PC-3 (cell line): ENCODE results near the gene SLIT1.

ENCODE experiments used
- CTCF ChIP-seq: fragments of 300-600 bp; sonication (generic); conservative IDR thresholded peaks from 2 replicates; pipeline ENCODE4 v1.5.1; 2017; ENCODE audit warnings: antibody characterized with exemption, low read depth, mild to moderate bottlenecking, low read length
- EZH2 ChIP-seq: fragments of 300-600 bp; sonication (generic); IDR thresholded peaks from one replicate; pipeline ENCODE4 v1.6.1; 2017; ENCODE audit warnings: antibody characterized with exemption, mild to moderate bottlenecking, low read length; ENCODE audit not compliant: unreplicated experiment
- EZH2phosphoT487 ChIP-seq: fragments of 300-600 bp; sonication (generic); IDR thresholded peaks from 2 replicates; pipeline ENCODE4 v1.6.1; 2018; ENCODE audit warnings: mild to moderate bottlenecking, antibody characterized with exemption, low read length, borderline replicate concordance

- no peak for TF ChIP-seq CTCF
- no peak for TF ChIP-seq EZH2
- no peak for TF ChIP-seq EZH2phosphoT487
Measured at GRCh38 chr10:97182288-97182990, 3.3 kb downstream of the SLIT1 start.
